Keratinocyte (primary cell): Measurements from ENCODE around the gene REEP6.

ENCODE experiments used
- CTCF ChIP-seq, 3 experiments: IDR thresholded peaks in 1 of 3; conservative IDR thresholded peaks in 1 of 3; optimal IDR thresholded peaks in 1 of 3; 2 replicates in 2 of 3; 3 replicates in 1 of 3; pipeline versions ENCODE3 to v1.5.1; 2011; ENCODE audit warnings: low read length in 3 of 3, mild to moderate bottlenecking in 3 of 3, moderate library complexity in 2 of 3, control low read depth in 1 of 3, inconsistent platforms in 1 of 3; ENCODE audit not compliant: insufficient read depth in 2 of 3; ENCODE audit errors: extremely low read depth in 1 of 3
- EZH2 ChIP-seq: IDR thresholded peaks from one replicate; pipeline ENCODE4 v1.6.1; 2012; ENCODE audit warnings: inconsistent platforms, mild to moderate bottlenecking, low read length, moderate library complexity

- TF ChIP-seq CTCF (optimal IDR thresholded peaks at IDR 0.05 in 1 of 3, IDR thresholded peaks at IDR 0.05 in 1 of 3, conservative IDR thresholded peaks at IDR 0.05 in 1 of 3; ENCODE audit: extremely low read depth in 1 of 3, insufficient read depth in 2 of 3, low read length in 3 of 3), result no peak
- no peak for TF ChIP-seq EZH2
These were observed 24.9 kb upstream of the REEP6 start for GRCh38 chr19:1466018-1466460.
